AG08396 (cell line): ENCODE measurements around the gene PADI1.
"Not testable (repeated sequence)": the region's sequence is repeated elsewhere in the genome, so short reads cannot be mapped to it uniquely, and the experiment has no call there.

ENCODE experiments used
- DNase-seq: peaks from one replicate; pipeline ENCODE4 v3.0.0; 2012; ENCODE audit warnings: low spot score, mixed read lengths

Gene PADI1

DNA sequence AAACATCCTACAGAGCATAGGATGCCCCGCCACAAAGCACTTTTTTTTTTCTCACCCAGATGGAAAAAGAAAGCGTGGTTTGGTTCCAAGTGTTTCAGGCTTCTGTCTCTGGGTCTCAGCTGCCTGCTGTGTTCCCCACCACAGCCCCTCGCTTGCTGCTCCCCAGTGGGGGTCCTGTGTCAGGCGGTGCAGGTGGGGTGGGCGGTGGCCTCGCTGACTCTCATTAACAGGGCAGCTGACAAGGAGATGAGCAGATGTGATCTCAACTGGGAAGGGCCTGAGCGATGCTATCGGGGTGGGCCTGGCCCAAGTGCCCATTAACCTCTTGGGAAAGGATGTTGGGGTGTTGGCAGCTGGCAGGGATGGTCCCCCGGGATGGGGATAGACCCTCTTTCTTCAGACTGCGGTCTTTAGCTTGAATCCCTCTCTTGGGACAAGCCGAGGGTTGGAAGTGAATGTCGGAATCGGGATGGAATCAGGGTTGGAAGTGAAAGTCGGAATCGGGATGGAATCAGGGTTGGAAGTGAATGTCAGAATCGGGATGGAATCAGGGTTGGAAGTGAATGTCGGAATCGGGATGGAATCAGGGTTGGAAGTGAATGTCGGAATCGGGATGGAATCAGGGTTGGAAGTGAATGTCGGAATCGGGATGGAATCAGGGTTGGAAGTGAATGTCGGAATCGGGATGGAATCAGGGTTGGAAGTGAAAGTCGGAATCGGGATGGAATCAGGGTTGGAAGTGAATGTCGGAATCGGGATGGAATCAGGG lies 36.3 kb downstream of the PADI1 start:
- not testable (repeated sequence) for DNase-seq

DNA sequence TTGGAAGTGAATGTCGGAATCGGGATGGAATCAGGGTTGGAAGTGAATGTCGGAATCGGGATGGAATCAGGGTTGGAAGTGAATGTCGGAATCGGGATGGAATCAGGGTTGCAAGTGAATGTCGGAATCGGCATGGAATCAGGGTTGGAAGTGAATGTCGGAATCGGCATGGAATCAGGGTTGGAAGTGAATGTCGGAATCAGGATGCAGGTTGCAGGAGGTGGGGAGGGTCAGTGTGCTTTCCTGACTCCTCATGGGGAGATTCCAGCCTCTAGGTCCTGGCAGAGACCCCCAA lies 36.8 kb downstream of the PADI1 start:
- DNase-seq: not testable (repeated sequence)

DNA sequence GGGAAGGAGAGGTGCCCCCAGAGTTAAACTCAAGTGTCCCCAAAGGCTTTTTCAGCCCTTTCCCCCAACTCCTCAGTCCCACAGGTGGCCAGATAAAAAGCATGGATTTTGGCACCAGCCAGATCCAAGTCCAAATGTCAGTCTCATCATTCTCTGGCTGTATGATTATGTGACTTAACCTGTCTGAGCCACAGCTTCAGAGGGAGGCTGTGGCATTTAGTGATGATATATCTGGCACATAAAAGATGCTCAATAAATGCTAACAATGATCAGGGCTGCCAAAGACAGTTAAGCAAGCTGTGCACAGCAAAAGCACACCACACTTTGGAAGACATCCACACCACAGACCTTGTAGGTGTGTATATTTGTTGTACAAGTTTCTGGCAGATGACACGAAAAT lies 38.3 kb downstream of the PADI1 start:
- no peak for DNase-seq

DNA sequence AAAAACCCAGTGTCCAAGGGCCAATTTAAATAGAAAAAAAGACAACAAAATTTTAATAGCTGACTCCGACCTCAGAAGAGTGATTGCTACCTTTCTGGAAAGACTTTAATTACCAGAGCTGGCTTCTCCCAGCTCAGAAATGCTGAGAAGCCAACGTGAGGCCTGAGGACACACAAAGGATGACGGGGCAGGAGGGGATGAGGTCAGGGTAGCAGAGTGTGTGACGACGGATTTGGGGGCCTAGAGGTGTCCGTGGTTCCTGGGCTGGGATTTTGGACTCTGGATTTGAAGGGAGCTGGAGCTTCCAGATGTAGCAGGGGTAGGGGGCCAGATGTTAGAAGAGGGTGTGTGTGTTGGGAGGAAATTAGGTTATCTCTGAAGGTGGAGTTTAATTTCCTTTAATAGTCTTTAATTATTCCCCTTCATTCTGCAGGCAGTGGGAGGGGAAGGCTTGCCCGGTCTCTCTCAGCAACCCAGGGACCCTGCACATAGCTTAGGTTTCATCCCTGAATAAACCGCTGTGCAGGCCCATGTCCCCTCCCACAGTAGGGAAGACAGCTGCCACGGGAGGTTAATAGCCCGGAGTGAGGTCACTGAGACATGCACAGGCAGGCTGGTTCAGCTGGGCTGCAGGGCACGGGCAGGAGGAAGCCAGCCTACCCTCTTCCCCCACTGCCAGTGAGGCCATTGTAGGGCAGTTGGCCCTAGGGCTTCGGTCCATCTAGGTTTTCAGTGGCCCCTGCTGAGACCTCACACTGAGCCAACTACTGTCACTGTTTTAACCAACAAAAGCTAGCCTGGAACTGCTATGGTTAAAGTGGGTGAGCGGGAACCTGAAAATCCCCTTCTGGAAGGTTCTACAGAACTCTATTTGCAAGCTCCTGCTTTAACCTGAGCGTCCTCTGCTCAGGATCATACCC lies 40.2 kb downstream of the PADI1 start:
- no peak for DNase-seq

DNA sequence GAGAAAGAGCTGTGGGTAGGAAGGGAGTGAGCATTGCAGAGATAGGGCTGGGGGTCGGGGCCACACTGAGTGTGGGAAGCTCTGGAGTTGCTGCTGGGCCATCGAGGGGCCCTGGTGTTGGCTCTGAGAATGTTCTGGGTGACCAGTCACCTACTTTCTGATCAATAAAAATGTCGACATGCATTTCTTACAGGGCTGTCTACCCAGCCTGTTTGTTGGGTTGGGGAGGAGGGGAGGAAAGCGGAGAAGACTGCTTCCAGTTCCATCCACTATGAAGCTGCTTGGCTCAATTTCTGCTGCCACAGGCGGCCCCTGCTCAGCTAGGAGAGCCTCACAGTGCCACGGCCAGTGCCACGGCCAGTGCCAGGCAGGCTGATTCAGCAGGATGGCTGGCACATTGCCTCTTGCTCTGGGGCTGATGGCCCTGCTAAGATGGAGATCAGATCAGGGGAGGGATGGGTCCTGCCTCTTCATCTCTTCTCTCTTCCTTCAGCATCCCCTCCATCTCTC lies 40.9 kb downstream of the PADI1 start:
- no peak for DNase-seq

DNA sequence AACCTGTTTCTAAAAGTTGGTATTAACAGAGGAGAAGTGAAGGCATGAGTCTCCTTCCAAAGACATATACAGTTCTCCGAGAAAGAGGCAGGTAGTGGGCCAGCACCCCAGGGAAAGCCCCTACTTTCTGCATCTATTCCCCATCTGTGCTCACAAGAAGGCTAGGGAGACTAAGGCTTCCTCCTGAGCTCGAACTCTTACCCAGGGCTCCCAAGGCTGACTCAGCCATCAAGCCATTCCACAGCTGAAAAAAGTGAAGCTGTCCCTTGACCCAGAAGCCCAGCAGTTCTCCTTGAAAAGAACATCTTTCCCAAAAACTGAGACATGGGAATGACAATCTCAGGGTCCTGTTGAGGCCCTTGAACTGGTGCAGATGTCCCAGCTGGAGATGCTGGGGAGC lies 42.0 kb downstream of the PADI1 start:
- no peak for DNase-seq

DNA sequence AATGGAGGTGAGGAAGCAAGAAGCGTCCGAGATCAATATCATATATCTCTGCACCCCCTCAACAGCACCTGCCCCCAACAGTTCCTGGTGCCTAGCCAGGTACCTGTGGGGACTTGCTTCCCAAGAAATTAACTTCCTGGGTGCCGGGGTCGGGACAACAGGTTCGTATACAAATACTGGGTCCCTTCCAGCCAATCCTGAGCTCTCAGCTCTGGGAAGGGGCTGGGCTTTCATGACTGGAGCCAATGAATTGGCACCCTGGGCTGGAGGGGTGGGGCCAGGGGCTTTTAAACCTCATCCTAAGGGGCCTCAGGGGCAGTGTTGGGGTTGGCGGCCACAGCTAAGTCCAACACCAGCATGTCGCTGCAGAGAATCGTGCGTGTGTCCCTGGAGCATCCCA lies 43.9 kb downstream of the PADI1 start, which contains the start of gene PADI3:
Gene PADI3 (plus strand): TSS at position 318 of the 400 bp plus-strand sequence. CDS start 40 bp downstream, at position 358.
- DNase-seq: no peak

DNA sequence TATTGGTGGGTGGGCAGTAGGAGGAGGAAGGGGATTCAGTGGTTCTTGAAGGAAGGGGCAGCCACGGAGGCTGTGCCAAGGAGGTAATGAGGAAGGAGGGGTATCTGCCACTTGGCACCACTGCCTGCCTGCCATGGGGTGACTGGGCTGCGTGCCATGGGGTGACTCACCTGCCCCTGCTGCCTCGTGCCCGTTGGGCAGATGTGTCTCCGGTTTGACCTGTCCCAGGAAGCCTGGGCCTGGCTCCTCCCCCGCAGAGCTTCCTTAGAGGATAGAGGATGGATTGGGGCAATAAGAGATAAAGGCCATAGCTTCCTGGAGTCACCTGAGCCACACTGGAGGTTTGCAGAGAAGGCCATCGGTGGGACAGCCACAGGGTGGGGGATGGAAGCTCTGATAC lies 45.7 kb downstream of the PADI1 start:
- DNase-seq: no peak

DNA sequence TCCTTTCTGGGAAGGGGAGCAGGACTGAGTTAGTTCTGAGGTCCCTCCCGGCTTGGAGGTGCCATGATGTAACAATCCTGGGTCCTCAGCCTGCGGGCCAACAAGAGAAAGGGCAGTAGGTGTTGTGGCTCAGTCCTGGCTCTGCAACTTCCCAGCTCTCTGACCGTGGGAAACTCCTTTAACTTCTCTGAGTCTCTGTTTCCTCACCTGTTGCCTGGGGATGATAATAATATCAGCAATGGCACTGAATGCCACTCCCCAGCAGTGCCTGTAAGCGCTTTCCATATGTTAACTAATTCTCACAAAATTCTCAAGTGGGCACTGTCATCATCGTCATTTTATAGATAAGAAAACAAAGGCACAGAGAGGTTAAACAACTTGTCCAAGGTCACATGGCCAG lies 46.3 kb downstream of the PADI1 start:
- DNase-seq: no peak

DNA sequence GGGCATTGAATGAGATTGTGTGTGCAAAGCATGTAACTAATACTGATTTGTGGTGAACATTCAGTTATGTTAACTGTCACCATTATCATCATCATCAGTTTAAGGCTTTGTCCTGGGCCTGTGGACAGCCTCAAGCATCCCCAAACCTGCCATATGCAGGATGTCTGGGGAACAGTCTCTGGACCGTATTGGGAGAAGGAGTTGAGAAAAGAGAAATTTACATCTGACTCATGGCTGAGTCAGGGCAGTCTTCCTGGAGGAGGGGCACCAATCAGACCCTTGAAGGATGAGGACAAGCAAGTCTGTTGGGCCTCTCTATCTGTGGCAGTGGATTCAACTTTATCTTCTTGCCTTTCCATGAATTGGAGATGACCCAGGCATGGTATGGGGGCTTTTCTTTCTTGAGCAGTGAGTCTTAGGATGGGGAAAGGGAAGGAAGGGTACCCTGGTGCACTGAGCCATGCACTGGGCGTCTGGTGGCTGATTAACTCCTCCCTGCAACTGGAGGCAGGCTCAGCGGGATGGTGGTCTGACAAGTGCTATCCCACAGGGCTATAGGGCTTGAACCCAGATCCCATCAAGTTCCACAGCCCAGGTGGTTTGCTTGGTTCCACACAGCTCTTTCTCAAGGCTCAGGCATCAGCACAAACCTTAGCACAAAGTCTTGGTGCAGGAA lies 46.9 kb downstream of the PADI1 start:
- DNase-seq: peak; percentile 51

DNA sequence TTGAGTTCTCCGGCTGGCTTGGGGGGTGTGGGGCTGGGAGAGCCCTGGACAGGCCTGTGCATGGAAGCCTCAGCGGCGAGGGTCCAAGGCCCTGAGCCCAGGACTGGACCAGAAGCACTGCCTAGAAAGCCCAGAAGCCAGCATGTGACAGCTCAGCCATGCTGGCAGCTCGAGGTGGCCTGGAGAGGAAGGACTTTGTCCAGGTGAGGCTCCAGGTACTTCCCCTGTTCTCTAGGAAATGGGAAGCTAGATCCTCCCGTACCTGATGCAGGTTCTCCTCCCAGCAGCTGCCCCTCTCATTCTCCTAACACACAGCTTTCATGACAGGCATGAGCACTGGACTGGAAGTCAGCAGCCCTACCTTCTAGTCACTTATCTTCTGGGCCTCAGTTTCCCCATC lies 50.4 kb downstream of the PADI1 start:
- DNase-seq: no peak

DNA sequence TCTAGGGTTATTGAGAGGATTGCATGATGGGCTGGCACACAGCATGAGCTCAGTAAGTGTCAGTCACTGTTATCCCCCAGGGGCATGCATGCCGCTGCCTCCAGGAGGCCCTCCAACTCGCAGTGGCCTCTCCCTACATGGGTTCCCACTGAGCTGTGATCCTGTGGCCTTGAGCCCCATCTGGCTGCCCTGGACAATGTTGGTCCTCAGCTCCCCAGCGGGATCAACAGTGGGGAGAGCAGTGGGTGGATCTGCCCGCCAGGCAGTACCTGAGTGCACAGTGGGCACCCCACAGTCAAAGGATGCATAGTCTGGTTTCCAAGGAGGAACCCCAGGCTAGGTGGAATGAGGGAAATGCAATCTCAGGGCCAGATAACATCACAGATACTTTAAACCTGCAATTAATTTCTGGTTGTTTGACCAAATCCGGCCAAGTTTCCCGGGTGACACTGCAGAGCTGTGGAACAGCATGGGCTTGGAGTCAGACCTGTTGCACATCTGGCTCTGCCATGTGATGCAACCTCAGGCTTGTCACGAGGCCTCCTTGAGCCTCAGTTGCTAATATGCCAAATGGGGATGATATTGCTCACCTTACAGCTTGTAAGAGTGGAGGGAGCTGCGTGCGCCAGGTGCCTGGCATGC lies 53.3 kb downstream of the PADI1 start:
- no peak for DNase-seq

DNA sequence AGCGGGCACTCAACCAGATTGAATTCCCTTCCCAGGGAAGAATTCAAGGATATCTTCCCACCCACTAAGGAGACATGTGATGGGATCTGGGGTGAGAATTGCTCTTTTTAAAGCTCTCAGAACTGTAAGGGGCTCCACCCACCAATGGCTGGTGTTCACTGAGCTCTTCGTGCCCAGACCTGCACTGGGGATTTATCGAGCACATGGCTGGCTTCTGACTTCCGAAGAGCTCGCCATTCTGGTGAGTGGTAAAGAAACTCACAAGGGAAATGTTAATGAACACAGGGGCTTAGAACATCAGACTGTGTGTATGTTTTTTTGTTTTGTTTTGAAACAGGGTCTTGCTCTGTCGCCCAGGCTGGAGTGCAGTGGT lies 53.8 kb downstream of the PADI1 start:
- no peak for DNase-seq

DNA sequence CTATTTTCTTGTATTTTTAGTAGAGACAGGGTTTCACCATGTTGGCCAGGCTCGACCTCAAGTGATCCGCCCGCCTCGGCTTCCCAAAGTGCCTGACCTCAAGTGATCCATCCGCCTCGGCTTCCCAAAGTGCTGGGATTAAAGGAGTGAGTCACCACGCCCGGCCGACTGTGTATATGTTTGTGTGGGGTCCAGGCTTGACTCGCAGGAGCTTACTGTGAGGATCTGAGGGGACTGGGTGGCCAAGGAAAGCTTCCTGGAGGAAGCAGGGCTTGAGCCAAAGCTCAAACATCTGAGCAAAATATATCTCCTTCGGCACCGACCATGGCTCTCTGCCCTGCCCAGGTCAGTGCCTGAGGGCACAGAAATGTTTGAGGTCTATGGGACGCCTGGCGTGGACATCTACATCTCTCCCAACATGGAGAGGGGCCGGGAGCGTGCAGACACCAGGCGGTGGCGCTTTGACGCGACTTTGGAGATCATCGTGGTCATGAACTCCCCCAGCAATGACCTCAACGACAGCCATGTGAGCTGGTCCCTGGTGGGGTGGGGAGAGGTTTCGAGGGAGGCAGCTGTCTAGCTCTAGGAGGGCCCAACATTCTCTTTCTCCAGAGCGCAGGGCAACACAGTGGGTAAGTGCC lies 54.4 kb downstream of the PADI1 start:
- DNase-seq: no peak

DNA sequence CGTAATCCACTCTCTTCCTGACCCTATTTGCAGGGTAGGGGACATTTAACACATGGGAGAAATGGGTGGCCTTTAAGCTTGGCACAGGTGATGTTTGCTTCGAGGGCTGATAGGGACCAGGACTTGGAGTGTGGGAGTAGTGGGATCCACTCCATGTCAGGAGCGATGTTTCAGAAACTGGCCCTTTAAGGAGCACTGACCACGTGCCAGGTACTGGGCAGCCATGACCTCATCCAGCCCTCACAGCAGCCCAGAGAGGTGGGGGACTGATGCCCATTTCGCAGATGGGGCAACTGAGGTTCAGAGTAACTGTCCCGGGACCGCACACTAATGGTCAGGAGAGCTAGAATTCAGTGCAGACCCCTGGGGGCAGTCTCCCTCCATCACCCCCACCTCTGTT lies 55.3 kb downstream of the PADI1 start:
- no peak for DNase-seq

DNA sequence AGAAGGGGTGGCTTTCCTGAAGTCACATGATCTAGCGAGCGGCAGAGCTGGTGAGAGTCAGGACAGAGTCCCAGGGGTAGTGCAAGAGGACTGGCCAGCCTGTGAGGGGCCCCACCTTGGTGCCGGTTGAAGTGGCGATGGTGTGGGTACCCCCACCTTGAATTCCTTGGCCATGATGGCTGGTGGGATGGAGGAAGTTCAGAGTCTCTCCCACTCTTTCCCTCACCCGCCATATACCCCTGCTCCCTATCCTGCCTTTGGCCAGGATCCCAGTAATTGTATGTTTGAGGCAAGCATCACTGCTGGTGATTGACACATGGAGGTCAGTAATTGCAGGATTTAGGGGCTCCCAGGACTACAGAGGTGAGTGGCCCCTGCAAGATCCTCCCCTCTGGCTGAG lies 55.8 kb downstream of the PADI1 start:
- DNase-seq: no peak

DNA sequence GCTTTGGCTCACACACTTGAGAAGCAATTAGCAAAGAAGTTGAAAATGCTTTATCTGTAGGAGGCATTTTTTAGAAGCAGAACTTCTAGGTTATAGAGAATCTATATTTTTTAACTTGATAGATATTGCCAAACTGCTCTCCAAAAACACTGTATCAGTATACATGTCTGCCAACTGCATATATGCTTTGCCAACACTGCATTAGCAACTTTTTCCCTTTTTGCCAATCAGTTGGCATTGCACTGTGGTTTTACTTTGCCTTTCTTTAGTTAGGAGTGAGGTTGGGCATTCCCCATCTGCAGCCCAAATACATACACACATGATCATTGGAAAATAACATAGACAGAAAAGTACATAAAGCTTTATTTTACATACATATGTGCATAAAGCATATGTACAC lies 59.0 kb downstream of the PADI1 start:
- DNase-seq: no peak

DNA sequence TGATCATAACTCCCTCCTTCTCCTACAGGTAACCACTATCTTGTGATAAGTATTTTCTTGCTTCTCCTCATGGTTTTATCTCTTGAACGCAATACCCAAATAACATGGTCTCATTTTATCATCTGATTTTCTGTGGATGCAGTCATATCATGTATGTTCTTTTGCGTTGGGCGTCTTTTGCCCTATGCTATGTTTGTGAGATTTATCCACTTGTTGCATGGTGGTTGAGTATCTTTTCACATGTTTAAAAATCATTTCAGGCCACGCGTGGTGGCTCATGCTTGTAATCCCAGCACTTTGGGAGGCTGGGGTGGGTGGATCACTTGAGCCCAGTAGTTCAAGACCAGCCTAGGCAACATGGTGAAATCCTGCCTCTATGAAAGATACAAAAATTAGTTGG lies 59.5 kb downstream of the PADI1 start:
- no peak for DNase-seq

DNA sequence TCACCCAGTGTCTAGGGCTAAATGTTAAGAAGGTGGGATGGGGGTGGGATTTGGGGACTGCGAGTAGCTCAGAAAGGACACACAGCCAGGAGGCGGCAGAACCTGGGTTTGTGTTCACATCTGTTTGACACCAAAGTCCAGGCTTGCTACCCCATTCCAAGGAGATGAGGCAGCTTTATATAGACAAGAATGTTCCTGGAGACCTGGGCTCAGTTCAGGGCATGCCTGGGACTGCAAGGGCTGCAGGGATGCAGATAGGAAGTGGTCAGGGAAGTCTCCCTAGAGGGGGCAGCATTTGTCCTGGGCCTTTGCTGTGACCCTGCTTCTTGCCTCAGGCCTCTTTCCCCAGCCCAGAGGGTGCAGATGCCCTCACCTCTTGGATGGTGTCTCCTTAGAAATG lies 60.2 kb downstream of the PADI1 start:
- DNase-seq: peak; percentile 29

DNA sequence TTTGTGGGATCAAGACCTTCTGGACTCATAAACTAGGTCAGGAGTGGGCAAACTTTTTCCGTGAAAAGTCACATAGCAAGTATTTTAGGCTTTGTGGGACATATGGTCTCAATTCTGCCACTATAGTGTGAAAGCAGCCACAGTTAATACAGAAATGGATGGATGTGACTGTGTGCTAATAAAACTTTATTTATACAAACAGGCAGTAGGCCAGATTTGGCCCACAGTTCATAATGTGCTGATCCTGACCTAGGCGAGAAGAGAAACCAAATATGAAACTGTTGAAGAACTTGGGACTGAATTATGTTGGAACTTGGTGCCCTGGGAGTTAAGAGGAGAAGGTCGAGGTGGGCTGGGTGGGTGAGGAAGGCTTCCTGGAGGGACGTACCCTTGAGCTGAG lies 61.0 kb downstream of the PADI1 start:
- DNase-seq: no peak

DNA sequence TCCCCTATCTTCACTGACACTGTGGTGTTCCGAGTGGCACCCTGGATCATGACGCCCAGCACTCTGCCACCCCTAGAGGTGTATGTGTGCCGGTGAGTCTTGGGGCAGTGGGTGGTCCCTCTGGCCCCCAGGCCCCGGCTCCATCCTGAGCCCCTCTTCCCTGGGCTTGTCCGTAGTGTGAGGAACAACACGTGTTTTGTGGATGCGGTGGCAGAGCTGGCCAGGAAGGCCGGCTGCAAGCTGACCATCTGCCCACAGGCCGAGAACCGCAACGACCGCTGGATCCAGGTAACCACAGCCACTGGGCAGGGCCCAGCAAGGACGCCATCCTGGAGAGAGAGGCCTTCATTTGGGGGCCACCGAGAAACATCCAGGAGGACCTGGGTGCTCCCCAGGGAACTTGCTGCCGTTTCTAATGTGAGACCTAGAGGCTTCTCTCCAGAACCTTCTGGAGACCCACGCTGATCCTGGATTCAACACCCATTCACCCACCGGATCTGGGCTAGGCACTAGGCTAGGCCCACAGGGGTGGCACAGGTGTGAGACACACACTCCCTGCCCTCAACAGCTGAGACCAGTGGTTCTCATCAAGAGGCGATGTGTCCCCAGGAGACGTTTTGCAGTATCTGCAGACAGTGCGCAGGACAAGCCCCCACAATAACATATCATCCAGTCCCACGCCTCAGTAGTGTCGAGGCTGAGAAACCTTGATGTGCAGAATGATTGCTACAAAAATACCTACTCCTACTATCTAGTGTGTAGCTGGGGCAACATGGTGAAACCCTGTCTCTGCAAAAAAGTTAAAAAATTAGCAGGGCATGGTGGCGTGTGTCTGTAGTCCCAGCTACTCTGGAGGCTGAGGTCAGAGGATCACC lies 66.2 kb downstream of the PADI1 start:
- no peak for DNase-seq
